H9 (cell line): Measurements from ENCODE around the gene DNMT3B. TPM values are rescaled to one million over a fixed set of nuclear protein-coding genes. Genes with fewer than 3 reads are reported as not detected.

Experiments
- DNase-seq: peaks from one replicate; pipeline ENCODE4 v3.0.0-alpha.2; 2017
- H2AFZ ChIP-seq: one replicate; pipeline ENCODE4 v1.6.1; 2013; ENCODE audit warnings: mild to moderate bottlenecking, low read length, control low read depth, moderate library complexity
- H2AK5ac ChIP-seq: 2 replicates; pipeline ENCODE4 v1.6.1; 2013; ENCODE audit warnings: low read length, control low read depth, mixed read lengths; ENCODE audit not compliant: insufficient read length
- H2BK120ac ChIP-seq: one replicate; pipeline ENCODE4 v1.6.1; 2013; ENCODE audit warnings: low read depth, mild to moderate bottlenecking, low read length, control low read depth, inconsistent platforms; ENCODE audit not compliant: poor library complexity, severe bottlenecking
- H2BK12ac ChIP-seq: 2 replicates; pipeline ENCODE4 v1.6.1; 2013; ENCODE audit warnings: low read length, control low read depth, mixed read lengths, low read depth; ENCODE audit not compliant: insufficient read length
- H2BK15ac ChIP-seq: 2 replicates; pipeline ENCODE4 v1.6.1; 2013; ENCODE audit warnings: low read depth, low read length, control low read depth
- H2BK20ac ChIP-seq: one replicate; pipeline ENCODE4 v1.6.1; 2013; ENCODE audit warnings: low read depth, mild to moderate bottlenecking, low read length, control low read depth, inconsistent platforms; ENCODE audit not compliant: poor library complexity, severe bottlenecking
- H2BK5ac ChIP-seq: 2 replicates; pipeline ENCODE4 v1.6.1; 2013; ENCODE audit warnings: low read length, control low read depth, mixed read lengths; ENCODE audit not compliant: insufficient read length
- H3K14ac ChIP-seq: 2 replicates; pipeline ENCODE4 v1.6.1; 2013; ENCODE audit warnings: low read length, control low read depth; ENCODE audit not compliant: insufficient read depth
- H3K18ac ChIP-seq: 2 replicates; pipeline ENCODE4 v1.6.1; 2013; ENCODE audit warnings: low read depth, mild to moderate bottlenecking, mixed read lengths, low read length, control low read depth; ENCODE audit not compliant: insufficient read length
- H3K23ac ChIP-seq: 2 replicates; pipeline ENCODE4 v1.6.1; 2013; ENCODE audit warnings: low read length, control low read depth, mixed read lengths, low read depth; ENCODE audit not compliant: insufficient read length
- H3K23me2 ChIP-seq: 2 replicates; pipeline ENCODE4 v1.6.1; 2013; ENCODE audit warnings: low read depth, mild to moderate bottlenecking, mixed read lengths, low read length, control low read depth; ENCODE audit not compliant: insufficient read length, poor library complexity, severe bottlenecking
- H3K27ac ChIP-seq: 2 replicates; pipeline ENCODE4 v1.5.1; 2013; ENCODE audit warnings: low read length, control low read depth, mixed read lengths, low read depth; ENCODE audit not compliant: insufficient read length
- H3K27me3 ChIP-seq: 2 replicates; pipeline ENCODE4 v1.6.1; 2013; ENCODE audit warnings: low read length, control low read depth, inconsistent platforms; ENCODE audit not compliant: insufficient read depth
- H3K4ac ChIP-seq: 2 replicates; pipeline ENCODE4 v1.6.1; 2013; ENCODE audit warnings: low read depth, mild to moderate bottlenecking, control low read depth, inconsistent platforms, low read length, moderate library complexity
- H3K4me1 ChIP-seq: 2 replicates; pipeline ENCODE4 v1.6.1; 2013; ENCODE audit warnings: low read length, control low read depth, inconsistent platforms; ENCODE audit not compliant: insufficient read depth
- H3K4me2 ChIP-seq: 2 replicates; pipeline ENCODE4 v1.6.1; 2013; ENCODE audit warnings: low read length, control low read depth, mixed read lengths; ENCODE audit not compliant: insufficient read length, insufficient read depth
- H3K56ac ChIP-seq: 2 replicates; pipeline ENCODE4 v1.6.1; 2013; ENCODE audit warnings: low read depth, mild to moderate bottlenecking, mixed read lengths, low read length, control low read depth; ENCODE audit not compliant: insufficient read length
- H3K79me1 ChIP-seq: 2 replicates; pipeline ENCODE4 v1.6.1; 2013; ENCODE audit warnings: low read depth, mild to moderate bottlenecking, moderate library complexity, low read length, control low read depth, inconsistent platforms; ENCODE audit not compliant: insufficient read depth, poor library complexity, severe bottlenecking
- H3K79me2 ChIP-seq: 2 replicates; pipeline ENCODE4 v1.6.1; 2013; ENCODE audit warnings: low read length, control low read depth, inconsistent platforms; ENCODE audit not compliant: insufficient read depth
- H3K9ac ChIP-seq: 2 replicates; pipeline ENCODE4 v1.6.1; 2013; ENCODE audit warnings: low read length, control low read depth, mixed read lengths; ENCODE audit not compliant: insufficient read length; ENCODE audit errors: extremely low read depth
- H3K9me3 ChIP-seq: one replicate; pipeline ENCODE4 v1.6.1; 2013; ENCODE audit warnings: low read depth, low read length, inconsistent platforms; ENCODE audit not compliant: control insufficient read depth
- H3T11ph ChIP-seq: one replicate; pipeline ENCODE4 v1.6.1; 2013; ENCODE audit warnings: mild to moderate bottlenecking, low read length, control low read depth, inconsistent platforms
- H4K20me1 ChIP-seq: one replicate; pipeline ENCODE4 v1.6.1; 2013; ENCODE audit not compliant: control insufficient read depth, insufficient read length, insufficient read depth
- H4K5ac ChIP-seq: 2 replicates; pipeline ENCODE4 v1.6.1; 2013; ENCODE audit warnings: low read depth, mild to moderate bottlenecking, mixed read lengths, low read length, control low read depth; ENCODE audit not compliant: insufficient read length
- H4K8ac ChIP-seq: replicated peaks from 2 replicates; pipeline ENCODE4 v1.6.1; 2013; ENCODE audit warnings: low read length, control low read depth, mixed read lengths, low read depth; ENCODE audit not compliant: insufficient read length
- H4K91ac ChIP-seq: 2 replicates; pipeline ENCODE4 v1.6.1; 2013; ENCODE audit warnings: low read depth, mild to moderate bottlenecking, moderate library complexity, mixed read lengths, low read length, control low read depth; ENCODE audit not compliant: insufficient read length
- H3K27ac Mint-ChIP-seq, 3 experiments: 2 replicates in 2 of 3; 3 replicates in 1 of 3; pipeline ENCODE4 v1.8.0; 2020 to 2021; ENCODE audit warnings: mixed read lengths in 3 of 3, mild to moderate bottlenecking in 1 of 3, moderate library complexity in 1 of 3
- H3K27me3 Mint-ChIP-seq: 2 replicates; pipeline ENCODE4 v1.8.0; 2021; ENCODE audit warnings: low read depth, mild to moderate bottlenecking, moderate library complexity, mixed read lengths
- H3K36me3 Mint-ChIP-seq, 3 experiments: 2 replicates in 2 of 3; 3 replicates in 1 of 3; pipeline ENCODE4 v1.8.0; 2020 to 2021; ENCODE audit warnings: low read depth in 3 of 3, mixed read lengths in 3 of 3; ENCODE audit not compliant: insufficient read depth in 1 of 3
- H3K4me1 Mint-ChIP-seq, 2 experiments: 2 replicates each; pipeline ENCODE4 v1.8.0; 2020; ENCODE audit warnings: mixed read lengths in 2 of 2
- H3K4me3 Mint-ChIP-seq, 2 experiments: 2 replicates in 1 of 2; 3 replicates in 1 of 2; pipeline ENCODE4 v1.8.0; 2020 to 2021; ENCODE audit warnings: mild to moderate bottlenecking in 2 of 2, mixed read lengths in 2 of 2, moderate library complexity in 1 of 2
- H3K9me3 Mint-ChIP-seq, 2 experiments: 2 replicates in 1 of 2; 3 replicates in 1 of 2; pipeline ENCODE4 v1.8.0; 2020; ENCODE audit warnings: mild to moderate bottlenecking in 2 of 2, mixed read lengths in 2 of 2, moderate library complexity in 1 of 2
- CTCF ChIP-seq: fragments of 200-600 bp; sonication (generic); conservative IDR thresholded peaks from 3 replicates; pipeline ENCODE4 v1.8.0; 2021; ENCODE audit warnings: antibody characterized with exemption, mild to moderate bottlenecking
- WGBS: extraction: QIAGEN DNeasy Blood & Tissue Kit; methylation state at CpG from one replicate; pipeline ENCODE4 v1.1.7; 2013; ENCODE audit warnings: missing lambda C conversion rate, low lambda C conversion rate, mixed read lengths; ENCODE audit not compliant: insufficient read length; ENCODE audit errors: extremely low coverage; 5-methylcytosine and 5-hydroxymethylcytosine counted together
- total RNA-seq: library from RNA; stranded (reverse); gene quantifications from 2 replicates; pipeline ENCODE4 v1.2.1, GENCODE V29; 2021

Gene DNMT3B
- total RNA-seq, 1 experiment from 2014 or later = 980 TPM

- no peak overlapping the region for H2BK12ac ChIP-seq
- H2BK20ac ChIP-seq = no peak overlapping the region
- no peak overlapping the region for H4K91ac ChIP-seq
- peak overlapping the region; percentile 85 to 97 (median 93) for H3K27ac Mint-ChIP-seq
- H3K4me1 Mint-ChIP-seq = peaks cover 39% of the 10 kb centered on the region in 2 experiments
- no peak overlapping the region for H4K5ac ChIP-seq
- H4K8ac ChIP-seq = no peak overlapping the region
- no peak overlapping the region for H3K18ac ChIP-seq
- H3K4me1 ChIP-seq = peaks cover 7% of the 10 kb centered on the region; the same call in 1 of the 2 replicates
- H3K27ac ChIP-seq = peak overlapping the region; percentile 13
- H3T11ph ChIP-seq = no peak overlapping the region
- H2BK120ac ChIP-seq = no peak overlapping the region
- no peak overlapping the region for H3K4ac ChIP-seq
- DNase-seq = no peak
- peak overlapping the region; percentile 11 for H3K9ac ChIP-seq
- peaks cover 26 to 34% (median 27%) of the 10 kb centered on the region in 3 experiments for H3K36me3 Mint-ChIP-seq
- no peaks in the 10 kb centered on the region; a peak in 1 of 5 replicates for H3K9me3 Mint-ChIP-seq
- no peak overlapping the region; the same call in 1 of the 2 replicates for H3K14ac ChIP-seq
- no peak for TF ChIP-seq CTCF
- H2BK15ac ChIP-seq = no peak overlapping the region
- peak overlapping the region; percentile 74 to 99 for H3K4me3 Mint-ChIP-seq
- no peaks in the 10 kb centered on the region for H4K20me1 ChIP-seq
- H3K4me2 ChIP-seq = peak overlapping the region; percentile 55
- 0 out of 2 replicates have a peak, but pooled peaks cover 2% of the 10 kb centered on the region for H3K27me3 Mint-ChIP-seq
- no CpG with 5 or more reads among the region's 6 CpGs for WGBS
- no peak overlapping the region for H2AFZ ChIP-seq
- H3K27me3 ChIP-seq = no peaks in the 10 kb centered on the region
- no peaks in the 10 kb centered on the region for H3K9me3 ChIP-seq
- H2AK5ac ChIP-seq = no peak overlapping the region
- peaks cover 23% of the 10 kb centered on the region for H3K23me2 ChIP-seq
- H3K56ac ChIP-seq = no peak overlapping the region
- H2BK5ac ChIP-seq = no peak overlapping the region
- no peak overlapping the region for H3K23ac ChIP-seq
- H3K79me2 ChIP-seq = peaks cover 36% of the 10 kb centered on the region
- no peaks in the 10 kb centered on the region for H3K79me1 ChIP-seq
Measured at GRCh38 chr20:32761417-32761830, 761 bp upstream of the DNMT3B start.
